ENCODE measurements around the gene INSYN2B. TPM values are rescaled to one million over a fixed set of nuclear protein-coding genes. Genes with fewer than 3 reads are reported as not detected.

INSYN2B gene
- total RNA-seq, 1 donor from 2014 or later: 0.17 TPM

DNA sequence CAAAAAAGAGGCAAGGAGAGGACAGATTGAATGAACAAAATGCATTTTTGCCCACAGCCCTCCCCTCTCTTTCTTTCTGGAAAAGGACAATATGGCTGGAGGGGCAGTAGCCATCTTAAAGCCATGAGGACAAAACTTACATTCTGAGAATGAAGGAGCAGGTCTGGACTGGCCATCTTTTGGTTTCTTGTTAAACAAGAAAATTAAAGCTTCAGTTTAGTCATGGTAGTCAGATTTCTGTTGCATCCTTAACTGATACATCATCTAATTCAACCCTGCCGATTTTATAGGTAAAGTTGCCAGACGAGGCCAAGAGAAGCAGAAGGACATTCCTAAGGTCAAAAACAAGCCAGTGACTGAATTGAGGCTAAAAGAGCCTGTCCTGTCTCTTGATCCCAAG lies 31.5 kb upstream of the INSYN2B start:
- DNase-seq (ENCODE audit: low read depth): no peak

DNA sequence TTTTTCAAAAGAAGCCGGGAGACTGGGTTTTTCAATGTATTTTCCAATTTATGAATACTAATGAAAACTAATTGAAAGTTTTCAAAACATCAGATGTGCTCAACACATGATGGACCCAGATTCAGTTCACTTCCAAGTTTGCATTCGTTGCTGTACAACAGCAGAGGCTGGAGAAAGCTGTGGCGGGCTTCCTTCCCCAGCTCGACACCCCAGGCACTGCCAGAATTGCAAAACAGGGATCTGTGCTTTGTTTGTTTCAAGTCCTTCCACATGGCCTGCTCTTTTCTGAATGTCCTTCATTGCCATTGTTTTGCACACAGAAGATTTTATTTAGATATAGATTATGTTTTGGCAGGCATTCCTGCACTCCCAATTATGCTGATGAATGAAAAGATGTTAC lies 30.3 kb upstream of the INSYN2B start:
- Histone ChIP-seq H3K27me3 (ENCODE audit: control insufficient read depth, insufficient read depth, low read length) (no peaks in the 10 kb centered on the region), H3K36me3 (ENCODE audit: control insufficient read depth, insufficient read depth, low read length) (no peaks in the 10 kb centered on the region), H3K4me3 (ENCODE audit: low read depth, low read length) (no peak overlapping the region)
- DNase-seq (ENCODE audit: low read depth): no peak
- TF ChIP-seq, protein P1, sequence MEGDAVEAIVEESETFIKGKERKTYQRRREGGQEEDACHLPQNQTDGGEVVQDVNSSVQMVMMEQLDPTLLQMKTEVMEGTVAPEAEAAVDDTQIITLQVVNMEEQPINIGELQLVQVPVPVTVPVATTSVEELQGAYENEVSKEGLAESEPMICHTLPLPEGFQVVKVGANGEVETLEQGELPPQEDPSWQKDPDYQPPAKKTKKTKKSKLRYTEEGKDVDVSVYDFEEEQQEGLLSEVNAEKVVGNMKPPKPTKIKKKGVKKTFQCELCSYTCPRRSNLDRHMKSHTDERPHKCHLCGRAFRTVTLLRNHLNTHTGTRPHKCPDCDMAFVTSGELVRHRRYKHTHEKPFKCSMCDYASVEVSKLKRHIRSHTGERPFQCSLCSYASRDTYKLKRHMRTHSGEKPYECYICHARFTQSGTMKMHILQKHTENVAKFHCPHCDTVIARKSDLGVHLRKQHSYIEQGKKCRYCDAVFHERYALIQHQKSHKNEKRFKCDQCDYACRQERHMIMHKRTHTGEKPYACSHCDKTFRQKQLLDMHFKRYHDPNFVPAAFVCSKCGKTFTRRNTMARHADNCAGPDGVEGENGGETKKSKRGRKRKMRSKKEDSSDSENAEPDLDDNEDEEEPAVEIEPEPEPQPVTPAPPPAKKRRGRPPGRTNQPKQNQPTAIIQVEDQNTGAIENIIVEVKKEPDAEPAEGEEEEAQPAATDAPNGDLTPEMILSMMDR (IDR thresholded peaks at IDR 0.05; ENCODE audit: insufficient read depth, low read length, poor library complexity, severe bottlenecking): no peak

More for the DNA sequence above, 31.5 kb upstream of the INSYN2B start:
- TF ChIP-seq, protein P1 (IDR thresholded peaks at IDR 0.05; ENCODE audit: insufficient read depth, low read length, poor library complexity, severe bottlenecking): no peak
- Histone ChIP-seq H3K4me3 (ENCODE audit: low read depth, low read length) (no peak overlapping the region), H3K27me3 (ENCODE audit: control insufficient read depth, insufficient read depth, low read length) (no peaks in the 10 kb centered on the region), H3K36me3 (ENCODE audit: control insufficient read depth, insufficient read depth, low read length) (no peaks in the 10 kb centered on the region)

DNA sequence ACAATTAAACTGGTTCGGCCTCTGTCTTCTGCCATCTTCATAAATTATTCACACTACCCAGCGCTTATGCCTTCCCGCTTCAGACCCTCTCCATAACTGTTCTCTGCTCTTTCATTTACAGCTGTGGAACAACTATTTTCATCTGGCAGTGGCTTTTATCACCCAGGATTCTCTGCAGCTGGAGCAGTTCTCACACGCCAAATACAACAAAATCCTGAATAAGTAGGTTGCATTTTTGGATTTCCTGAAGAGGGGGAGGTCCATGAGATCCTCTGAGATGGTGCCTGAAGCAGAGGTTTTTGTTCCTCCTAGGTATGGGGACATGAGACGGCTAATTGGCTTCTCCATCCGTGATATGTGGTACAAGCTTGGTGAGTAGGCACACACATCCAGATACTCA lies 28.1 kb upstream of the INSYN2B start:
- TF ChIP-seq, protein P1 (IDR thresholded peaks at IDR 0.05; ENCODE audit: insufficient read depth, low read length, poor library complexity, severe bottlenecking): no peak
- Histone ChIP-seq H3K36me3 (ENCODE audit: control insufficient read depth, insufficient read depth, low read length) (no peaks in the 10 kb centered on the region), H3K27me3 (ENCODE audit: control insufficient read depth, insufficient read depth, low read length) (no peaks in the 10 kb centered on the region), H3K4me3 (ENCODE audit: low read depth, low read length) (no peak overlapping the region)
- DNase-seq (ENCODE audit: low read depth): no peak

DNA sequence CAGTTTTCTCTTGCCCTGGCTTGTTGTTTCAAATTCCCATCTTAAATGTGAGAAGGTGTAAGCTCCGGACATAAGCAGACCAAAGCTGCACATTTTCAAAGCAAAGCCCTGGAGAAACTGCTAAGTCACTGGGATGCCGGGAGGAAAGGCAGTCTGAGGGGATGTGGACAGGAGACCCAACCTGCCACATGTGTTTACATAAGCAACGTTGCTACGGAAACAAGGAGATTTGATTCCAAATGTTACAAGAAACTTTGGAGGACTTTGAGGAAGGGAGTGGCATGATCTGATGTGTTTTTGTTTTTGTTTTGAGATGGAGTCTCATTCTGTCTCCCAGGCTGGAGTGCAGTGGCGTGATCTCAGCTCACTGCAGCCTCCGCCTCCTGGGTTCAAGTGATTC lies 25.7 kb upstream of the INSYN2B start:
- Histone ChIP-seq H3K36me3 (ENCODE audit: control insufficient read depth, insufficient read depth, low read length) (no peaks in the 10 kb centered on the region), H3K4me3 (ENCODE audit: low read depth, low read length) (no peak overlapping the region), H3K27me3 (ENCODE audit: control insufficient read depth, insufficient read depth, low read length) (no peaks in the 10 kb centered on the region)
- TF ChIP-seq, protein P1 (IDR thresholded peaks at IDR 0.05; ENCODE audit: insufficient read depth, low read length, poor library complexity, severe bottlenecking): no peak
- no peak for DNase-seq (ENCODE audit: low read depth)

DNA sequence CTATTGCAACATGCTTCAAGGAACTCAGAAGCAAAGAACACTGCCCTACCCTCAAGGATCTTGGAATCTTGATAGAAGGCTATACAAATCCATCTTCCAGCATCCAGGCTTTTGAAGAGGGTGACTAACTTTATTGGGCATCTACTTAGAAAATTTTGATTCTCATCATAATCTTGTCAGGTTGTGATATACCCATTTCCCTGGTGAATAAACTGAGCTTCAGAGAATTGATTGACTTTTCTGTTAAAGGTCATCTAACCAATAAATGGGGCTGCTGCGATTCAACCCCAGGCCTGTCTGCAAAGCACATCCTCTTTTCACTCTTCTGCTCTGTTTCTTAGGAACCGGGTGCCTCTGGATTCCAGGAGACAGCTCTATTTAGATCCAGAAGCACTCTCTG lies 19.9 kb upstream of the INSYN2B start:
- no peak for DNase-seq (ENCODE audit: low read depth)
- TF ChIP-seq, protein P1 (IDR thresholded peaks at IDR 0.05; ENCODE audit: insufficient read depth, low read length, poor library complexity, severe bottlenecking): no peak
- Histone ChIP-seq H3K4me3 (ENCODE audit: low read depth, low read length) (no peak overlapping the region), H3K27me3 (ENCODE audit: control insufficient read depth, insufficient read depth, low read length) (no peaks in the 10 kb centered on the region), H3K36me3 (ENCODE audit: control insufficient read depth, insufficient read depth, low read length) (no peaks in the 10 kb centered on the region)

DNA sequence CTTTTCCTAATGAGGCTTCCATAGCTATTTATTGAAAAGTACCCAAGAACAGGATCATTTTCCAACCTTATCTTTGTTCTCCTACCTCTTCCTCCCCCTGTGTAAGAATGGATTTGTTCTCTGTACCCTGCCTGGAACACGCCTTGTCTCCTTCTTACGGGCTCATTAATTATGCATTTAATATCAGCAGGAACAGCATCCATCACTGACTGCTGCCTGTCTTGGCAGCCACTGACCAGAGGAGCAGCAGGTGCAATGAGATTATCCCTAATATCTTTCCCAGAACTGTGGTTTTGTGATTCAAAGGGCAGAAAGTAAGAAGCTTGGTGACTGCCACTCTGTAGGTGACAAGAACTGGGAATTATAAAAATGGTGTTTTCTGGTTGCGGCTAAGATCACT lies 19.3 kb upstream of the INSYN2B start:
- TF ChIP-seq, protein P1 (IDR thresholded peaks at IDR 0.05; ENCODE audit: insufficient read depth, low read length, poor library complexity, severe bottlenecking): no peak
- Histone ChIP-seq H3K27me3 (ENCODE audit: control insufficient read depth, insufficient read depth, low read length) (no peaks in the 10 kb centered on the region), H3K36me3 (ENCODE audit: control insufficient read depth, insufficient read depth, low read length) (no peaks in the 10 kb centered on the region), H3K4me3 (ENCODE audit: low read depth, low read length) (no peak overlapping the region)
- no peak for DNase-seq (ENCODE audit: low read depth)
